HEK293 (cell line): ENCODE data around the gene CDK10.

Experiments used
- CTCF ChIA-PET: fragments of 350-600 bp; formaldehyde crosslinking; extraction: SDS; loops from one replicate; lab custom pipeline; 2021; ENCODE audit warnings: antibody characterized with exemption; lab: Yijun Ruan, JAX
- POLR2A ChIA-PET: fragments of 300-600 bp; formaldehyde crosslinking; extraction: SDS; loops from one replicate; lab custom pipeline; 2020; ENCODE audit warnings: antibody characterized with exemption, inconsistent platforms; lab: Yijun Ruan, JAX
- H3K27ac ChIP-seq: fragments of 200-500 bp; sonication (Bioruptor generic); 2 replicates; pipeline ENCODE4 v1.5.1; 2014; ENCODE audit warnings: low read depth, low read length, control low read depth, inconsistent platforms; ENCODE audit errors: extremely low read depth
- H3K36me3 ChIP-seq, 2 experiments: fragments of 200-500 bp in 1 of 2; sonication (Bioruptor generic) in 1 of 2; 1 replicate in 1 of 2; 2 replicates in 1 of 2; pipeline ENCODE4 v1.5.1; 2014 to 2017; ENCODE audit warnings: inconsistent platforms in 2 of 2, low read length in 2 of 2; ENCODE audit not compliant: control insufficient read depth in 2 of 2, insufficient read depth in 1 of 2
- H3K4me1 ChIP-seq: fragments of 200-500 bp; sonication (Bioruptor generic); 2 replicates; pipeline ENCODE4 v1.5.1; 2014; ENCODE audit warnings: mild to moderate bottlenecking, low read length, inconsistent platforms; ENCODE audit not compliant: control insufficient read depth, insufficient read depth
- H3K4me3 ChIP-seq: 2 replicates; pipeline ENCODE4 v1.5.1; 2011; ENCODE audit warnings: low read depth, mild to moderate bottlenecking, control low read depth, low read length, moderate library complexity
- H3K9me3 ChIP-seq: fragments of 200-500 bp; sonication (Bioruptor generic); 2 replicates; pipeline ENCODE4 v1.5.1; 2014; ENCODE audit warnings: low read depth, low read length, inconsistent platforms; ENCODE audit not compliant: control insufficient read depth, insufficient read depth
- HOXC10 ChIP-seq: sonication (generic); formaldehyde crosslinking; IDR thresholded peaks from 2 replicates; pipeline ENCODE4 v1.8.1; 2023; ENCODE audit warnings: mild to moderate bottlenecking, missing genetic modification reagents
- ZBTB11 ChIP-seq: fragments of 450-650 bp; formaldehyde crosslinking; conservative IDR thresholded peaks from 2 replicates; pipeline ENCODE4 v1.5.1; 2016; ENCODE audit warnings: low read depth, missing biosample characterization, missing genetic modification characterization
- ZEB2 ChIP-seq: fragments of 450-650 bp; formaldehyde crosslinking; IDR thresholded peaks from 2 replicates; pipeline ENCODE4 v1.5.1; 2016; ENCODE audit warnings: missing biosample characterization, missing genetic modification characterization
- ZFHX2 ChIP-seq: fragments of 450-650 bp; formaldehyde crosslinking; conservative IDR thresholded peaks from 2 replicates; pipeline ENCODE4 v1.5.1; 2016; ENCODE audit warnings: missing biosample characterization, missing genetic modification characterization
- ZNF138 ChIP-seq: fragments of 450-650 bp; formaldehyde crosslinking; IDR thresholded peaks from 2 replicates; pipeline ENCODE4 v1.5.1; 2016; ENCODE audit warnings: missing biosample characterization, missing genetic modification characterization, borderline replicate concordance
- ZNF184 ChIP-seq: fragments of 450-650 bp; IDR thresholded peaks from 2 replicates; pipeline ENCODE4 v1.5.1; 2018; ENCODE audit warnings: missing biosample characterization, mild to moderate bottlenecking, missing genetic modification characterization
- ZNF202 ChIP-seq: fragments of 450-650 bp; formaldehyde crosslinking; IDR thresholded peaks from 2 replicates; pipeline ENCODE4 v1.5.1; 2016; ENCODE audit warnings: missing biosample characterization, missing genetic modification characterization, borderline replicate concordance
- ZNF274 ChIP-seq, 2 experiments: fragments of 200-500 bp in 1 of 2; fragments of 450-650 bp in 1 of 2; sonication (Bioruptor generic) in 1 of 2; formaldehyde crosslinking in 1 of 2; IDR thresholded peaks; 2 replicates each; pipeline versions ENCODE4 v1.5.1 to v1.6.1; 2014 to 2016; ENCODE audit warnings: borderline replicate concordance in 1 of 2, inconsistent platforms in 1 of 2, low read length in 1 of 2, missing biosample characterization in 1 of 2, missing genetic modification characterization in 1 of 2
- ZNF366 ChIP-seq: fragments of 450-650 bp; formaldehyde crosslinking; conservative IDR thresholded peaks from 2 replicates; pipeline ENCODE4 v1.5.1; 2016; ENCODE audit warnings: missing biosample characterization, missing genetic modification characterization
- ZNF426 ChIP-seq: fragments of 450-650 bp; formaldehyde crosslinking; IDR thresholded peaks from 2 replicates; pipeline ENCODE4 v1.5.1; 2017; ENCODE audit warnings: missing biosample characterization, missing genetic modification characterization, mild to moderate bottlenecking, inconsistent platforms, moderate library complexity
- ZNF48 ChIP-seq: fragments of 450-650 bp; formaldehyde crosslinking; IDR thresholded peaks from 2 replicates; pipeline ENCODE4 v1.5.1; 2016; ENCODE audit warnings: missing biosample characterization, missing genetic modification characterization
- ZNF510 ChIP-seq: fragments of 450-650 bp; formaldehyde crosslinking; IDR thresholded peaks from 2 replicates; pipeline ENCODE4 v1.5.1; 2018; ENCODE audit warnings: mild to moderate bottlenecking, missing genetic modification characterization, missing biosample characterization; ENCODE audit not compliant: insufficient replicate concordance
- ZNF580 ChIP-seq: fragments of 450-650 bp; formaldehyde crosslinking; IDR thresholded peaks from 2 replicates; pipeline ENCODE4 v1.5.1; 2016; ENCODE audit warnings: missing biosample characterization, missing genetic modification characterization
- ZNF585B ChIP-seq: fragments of 450-650 bp; formaldehyde crosslinking; IDR thresholded peaks from 2 replicates; pipeline ENCODE4 v1.5.1; 2016; ENCODE audit warnings: missing biosample characterization, missing genetic modification characterization
- ZNF610 ChIP-seq: fragments of 450-650 bp; formaldehyde crosslinking; IDR thresholded peaks from 2 replicates; pipeline ENCODE4 v1.5.1; 2016; ENCODE audit warnings: missing biosample characterization, missing genetic modification characterization, borderline replicate concordance
- ZNF664 ChIP-seq: fragments of 450-650 bp; formaldehyde crosslinking; IDR thresholded peaks from 2 replicates; pipeline ENCODE4 v1.5.1; 2016; ENCODE audit warnings: missing biosample characterization, missing genetic modification characterization
- ZNF777 ChIP-seq: fragments of 450-650 bp; formaldehyde crosslinking; IDR thresholded peaks from 2 replicates; pipeline ENCODE4 v1.5.1; 2017; ENCODE audit warnings: missing biosample characterization, missing genetic modification characterization, borderline replicate concordance
- ZSCAN18 ChIP-seq: fragments of 450-650 bp; formaldehyde crosslinking; IDR thresholded peaks from 2 replicates; pipeline ENCODE4 v1.5.1; 2016; ENCODE audit warnings: missing biosample characterization, missing genetic modification characterization
- TF ChIP-seq, protein P1 (sequence below): fragments of 450-650 bp; formaldehyde crosslinking; conservative IDR thresholded peaks from 2 replicates; pipeline ENCODE4 v1.5.1; 2016; ENCODE audit warnings: low read depth, missing biosample characterization, missing genetic modification characterization
- TF ChIP-seq, protein P2 (sequence below): fragments of 450-650 bp; formaldehyde crosslinking; IDR thresholded peaks from 2 replicates; pipeline ENCODE4 v1.5.1; 2016; ENCODE audit warnings: missing biosample characterization, missing genetic modification characterization

Gene CDK10

GRCh38 chr16:89678258-89678657 lies 8.2 kb upstream of the CDK10 start (continued):
- no peak for TF ChIP-seq ZNF366 (tag by site-specific recombination)
- no peak for TF ChIP-seq ZNF777 (tag by site-specific recombination)
- TF ChIP-seq ZFHX2 (tag by site-specific recombination), result no peak
- TF ChIP-seq ZNF426, result no peak
- TF ChIP-seq ZNF138 (tag by site-specific recombination), result no peak
- no peak for TF ChIP-seq ZNF184 (tag by site-specific recombination)
- TF ChIP-seq ZNF48, result no peak
- TF ChIP-seq ZSCAN18 (tag by site-specific recombination), result no peak
- no peak for TF ChIP-seq ZNF585B (tag by site-specific recombination)
- TF ChIP-seq, protein P1, sequence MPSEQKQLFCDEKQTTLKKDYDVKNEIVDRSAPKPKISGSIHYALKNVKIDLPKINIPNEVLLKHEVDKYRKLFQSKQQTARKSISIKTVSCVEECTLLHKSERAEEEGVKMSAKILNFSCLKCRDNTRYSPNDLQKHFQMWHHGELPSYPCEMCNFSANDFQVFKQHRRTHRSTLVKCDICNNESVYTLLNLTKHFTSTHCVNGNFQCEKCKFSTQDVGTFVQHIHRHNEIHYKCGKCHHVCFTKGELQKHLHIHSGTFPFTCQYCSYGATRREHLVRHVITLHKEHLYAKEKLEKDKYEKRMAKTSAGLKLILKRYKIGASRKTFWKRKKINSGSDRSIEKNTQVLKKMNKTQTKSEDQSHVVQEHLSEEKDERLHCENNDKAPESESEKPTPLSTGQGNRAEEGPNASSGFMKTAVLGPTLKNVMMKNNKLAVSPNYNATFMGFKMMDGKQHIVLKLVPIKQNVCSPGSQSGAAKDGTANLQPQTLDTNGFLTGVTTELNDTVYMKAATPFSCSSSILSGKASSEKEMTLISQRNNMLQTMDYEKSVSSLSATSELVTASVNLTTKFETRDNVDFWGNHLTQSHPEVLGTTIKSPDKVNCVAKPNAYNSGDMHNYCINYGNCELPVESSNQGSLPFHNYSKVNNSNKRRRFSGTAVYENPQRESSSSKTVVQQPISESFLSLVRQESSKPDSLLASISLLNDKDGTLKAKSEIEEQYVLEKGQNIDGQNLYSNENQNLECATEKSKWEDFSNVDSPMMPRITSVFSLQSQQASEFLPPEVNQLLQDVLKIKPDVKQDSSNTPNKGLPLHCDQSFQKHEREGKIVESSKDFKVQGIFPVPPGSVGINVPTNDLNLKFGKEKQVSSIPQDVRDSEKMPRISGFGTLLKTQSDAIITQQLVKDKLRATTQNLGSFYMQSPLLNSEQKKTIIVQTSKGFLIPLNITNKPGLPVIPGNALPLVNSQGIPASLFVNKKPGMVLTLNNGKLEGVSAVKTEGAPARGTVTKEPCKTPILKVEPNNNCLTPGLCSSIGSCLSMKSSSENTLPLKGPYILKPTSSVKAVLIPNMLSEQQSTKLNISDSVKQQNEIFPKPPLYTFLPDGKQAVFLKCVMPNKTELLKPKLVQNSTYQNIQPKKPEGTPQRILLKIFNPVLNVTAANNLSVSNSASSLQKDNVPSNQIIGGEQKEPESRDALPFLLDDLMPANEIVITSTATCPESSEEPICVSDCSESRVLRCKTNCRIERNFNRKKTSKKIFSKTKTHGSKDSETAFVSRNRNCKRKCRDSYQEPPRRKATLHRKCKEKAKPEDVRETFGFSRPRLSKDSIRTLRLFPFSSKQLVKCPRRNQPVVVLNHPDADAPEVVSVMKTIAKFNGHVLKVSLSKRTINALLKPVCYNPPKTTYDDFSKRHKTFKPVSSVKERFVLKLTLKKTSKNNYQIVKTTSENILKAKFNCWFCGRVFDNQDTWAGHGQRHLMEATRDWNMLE (tag by site-specific recombination), result peak; percentile 36; the same call in 1 of the 2 replicates
- TF ChIP-seq, protein P2, sequence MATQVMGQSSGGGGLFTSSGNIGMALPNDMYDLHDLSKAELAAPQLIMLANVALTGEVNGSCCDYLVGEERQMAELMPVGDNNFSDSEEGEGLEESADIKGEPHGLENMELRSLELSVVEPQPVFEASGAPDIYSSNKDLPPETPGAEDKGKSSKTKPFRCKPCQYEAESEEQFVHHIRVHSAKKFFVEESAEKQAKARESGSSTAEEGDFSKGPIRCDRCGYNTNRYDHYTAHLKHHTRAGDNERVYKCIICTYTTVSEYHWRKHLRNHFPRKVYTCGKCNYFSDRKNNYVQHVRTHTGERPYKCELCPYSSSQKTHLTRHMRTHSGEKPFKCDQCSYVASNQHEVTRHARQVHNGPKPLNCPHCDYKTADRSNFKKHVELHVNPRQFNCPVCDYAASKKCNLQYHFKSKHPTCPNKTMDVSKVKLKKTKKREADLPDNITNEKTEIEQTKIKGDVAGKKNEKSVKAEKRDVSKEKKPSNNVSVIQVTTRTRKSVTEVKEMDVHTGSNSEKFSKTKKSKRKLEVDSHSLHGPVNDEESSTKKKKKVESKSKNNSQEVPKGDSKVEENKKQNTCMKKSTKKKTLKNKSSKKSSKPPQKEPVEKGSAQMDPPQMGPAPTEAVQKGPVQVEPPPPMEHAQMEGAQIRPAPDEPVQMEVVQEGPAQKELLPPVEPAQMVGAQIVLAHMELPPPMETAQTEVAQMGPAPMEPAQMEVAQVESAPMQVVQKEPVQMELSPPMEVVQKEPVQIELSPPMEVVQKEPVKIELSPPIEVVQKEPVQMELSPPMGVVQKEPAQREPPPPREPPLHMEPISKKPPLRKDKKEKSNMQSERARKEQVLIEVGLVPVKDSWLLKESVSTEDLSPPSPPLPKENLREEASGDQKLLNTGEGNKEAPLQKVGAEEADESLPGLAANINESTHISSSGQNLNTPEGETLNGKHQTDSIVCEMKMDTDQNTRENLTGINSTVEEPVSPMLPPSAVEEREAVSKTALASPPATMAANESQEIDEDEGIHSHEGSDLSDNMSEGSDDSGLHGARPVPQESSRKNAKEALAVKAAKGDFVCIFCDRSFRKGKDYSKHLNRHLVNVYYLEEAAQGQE (tag by site-specific recombination), result no peak
- TF ChIP-seq ZNF202 (tag by site-specific recombination), result no peak
- TF ChIP-seq ZNF610 (tag by site-specific recombination), result 0 out of 2 replicates have a peak, but pooled peaks have one; percentile 63
- TF ChIP-seq ZNF510 (tag by site-specific recombination), result peak; percentile 25

GRCh38 chr16:89685916-89686315 lies 573 bp upstream of the CDK10 start:
- CTCF ChIA-PET, result no interaction called here
- no peak overlapping the region for H3K4me3 ChIP-seq
- POLR2A ChIA-PET, result interaction anchor here (0.9 to 1.4 kb wide), 7 partner anchors 10 to 83 kb away, joined by 3 to 10 read pairs (median 5); partner anchors contain the start of genes CHMP1A and SPATA33
- H3K27ac ChIP-seq, result no peak overlapping the region
- H3K4me1 ChIP-seq, result no peaks in the 10 kb centered on the region
- TF ChIP-seq HOXC10 (no peak), ZEB2 (tag by site-specific recombination) (peak; percentile 90; the same call in 1 of the 2 replicates), ZNF664 (tag by site-specific recombination) (no peak), ZNF580 (tag by site-specific recombination) (no peak), ZBTB11 (tag by site-specific recombination) (no peak), ZNF274 (IDR thresholded peaks at IDR 0.05; ENCODE audit: low read length) (no peak), ZNF274 (tag by site-specific recombination; IDR thresholded peaks at IDR 0.05; ENCODE audit: borderline replicate concordance) (no peak)
- TF ChIP-seq, all 188 proteins: peak for 1
- Histone ChIP-seq H3K36me3 (peaks cover 0 to 19% of the 10 kb centered on the region in 2 experiments; a peak in 2 of 3 replicates), H3K9me3 (no peaks in the 10 kb centered on the region)
